ENCODE results near the gene PHKB.

PHKB gene

GRCh38 chr16:47499700-47500264 lies 38.7 kb downstream of the PHKB start:
- H3K9me3 ChIP-seq (ENCODE audit: control insufficient read depth in 5 of 5, low read length in 5 of 5) = no peaks in the 10 kb centered on the region
- H3K9ac ChIP-seq (ENCODE audit: low read length in 5 of 5) = no peak overlapping the region
- H3K27ac ChIP-seq (ENCODE audit: low read depth, low read length) = no peak overlapping the region
- H3K4me3 ChIP-seq (ENCODE audit: low read depth in 1 of 5, low read length in 5 of 5) = no peak overlapping the region
- peaks cover 39 to 63% (median 53%) of the 10 kb centered on the region in 5 donors for H3K36me3 ChIP-seq (ENCODE audit: control insufficient read depth in 5 of 5, insufficient read depth in 5 of 5, low read length in 5 of 5)
- H3K27me3 ChIP-seq (ENCODE audit: control insufficient read depth in 5 of 5, insufficient read depth in 4 of 5, low read length in 5 of 5) = no peaks in the 10 kb centered on the region
- peaks cover 0 to 8% (median 0%) of the 10 kb centered on the region in 5 donors for H3K4me1 ChIP-seq (ENCODE audit: control insufficient read depth in 5 of 5, insufficient read depth in 5 of 5, low read length in 5 of 5)

GRCh38 chr16:47503936-47504335 lies 42.8 kb downstream of the PHKB start:
- H3K36me3 ChIP-seq (ENCODE audit: control insufficient read depth in 5 of 5, insufficient read depth in 5 of 5, low read length in 5 of 5) = peaks cover 28 to 59% (median 55%) of the 10 kb centered on the region in 5 donors
- H3K27ac ChIP-seq (ENCODE audit: low read depth, low read length) = no peak overlapping the region
- H3K4me1 ChIP-seq (ENCODE audit: control insufficient read depth in 5 of 5, insufficient read depth in 5 of 5, low read length in 5 of 5) = peaks cover 0 to 8% (median 0%) of the 10 kb centered on the region in 5 donors
- no peak overlapping the region for H3K4me3 ChIP-seq (ENCODE audit: low read depth in 1 of 5, low read length in 5 of 5)
- no peaks in the 10 kb centered on the region for H3K27me3 ChIP-seq (ENCODE audit: control insufficient read depth in 5 of 5, insufficient read depth in 4 of 5, low read length in 5 of 5)
- H3K9me3 ChIP-seq (ENCODE audit: control insufficient read depth in 5 of 5, low read length in 5 of 5) = no peaks in the 10 kb centered on the region
- H3K9ac ChIP-seq (ENCODE audit: low read length in 5 of 5) = no peak overlapping the region

GRCh38 chr16:47504599-47504998 lies 43.5 kb downstream of the PHKB start:
- Histone ChIP-seq H3K27ac (ENCODE audit: low read depth, low read length) (no peak overlapping the region), H3K4me3 (ENCODE audit: low read depth in 1 of 5, low read length in 5 of 5) (no peak overlapping the region), H3K4me1 (ENCODE audit: control insufficient read depth in 5 of 5, insufficient read depth in 5 of 5, low read length in 5 of 5) (peaks cover 0 to 8% (median 0%) of the 10 kb centered on the region in 5 donors), H3K36me3 (ENCODE audit: control insufficient read depth in 5 of 5, insufficient read depth in 5 of 5, low read length in 5 of 5) (peaks cover 23 to 53% (median 49%) of the 10 kb centered on the region in 5 donors), H3K9me3 (ENCODE audit: control insufficient read depth in 5 of 5, low read length in 5 of 5) (no peaks in the 10 kb centered on the region), H3K9ac (ENCODE audit: low read length in 5 of 5) (no peak overlapping the region), H3K27me3 (ENCODE audit: control insufficient read depth in 5 of 5, insufficient read depth in 4 of 5, low read length in 5 of 5) (no peaks in the 10 kb centered on the region)

DNA sequence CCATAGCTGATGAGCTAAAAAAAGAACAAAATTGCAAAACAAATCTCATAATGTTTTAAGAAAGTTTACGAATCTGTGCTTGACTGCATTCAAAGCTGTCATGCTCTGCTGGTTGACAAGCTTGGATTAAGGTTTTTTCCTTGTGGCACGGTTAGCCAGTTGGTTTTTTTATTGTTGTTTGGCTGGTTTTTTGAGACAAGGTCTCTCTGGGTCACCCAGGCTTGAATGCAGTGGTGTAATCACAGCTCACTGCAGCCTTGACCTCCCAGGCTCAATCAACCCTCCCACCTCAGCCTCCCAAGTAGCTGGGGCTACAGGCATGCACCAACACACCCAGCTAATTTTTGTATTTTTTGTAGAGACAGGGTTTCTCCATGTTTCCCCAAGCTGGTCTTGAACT lies 45.7 kb downstream of the PHKB start:
- Histone ChIP-seq H3K9me3 (ENCODE audit: control insufficient read depth in 5 of 5, low read length in 5 of 5) (no peaks in the 10 kb centered on the region), H3K27me3 (ENCODE audit: control insufficient read depth in 5 of 5, insufficient read depth in 4 of 5, low read length in 5 of 5) (no peaks in the 10 kb centered on the region), H3K4me3 (ENCODE audit: low read depth in 1 of 5, low read length in 5 of 5) (no peak overlapping the region), H3K4me1 (ENCODE audit: control insufficient read depth in 5 of 5, insufficient read depth in 5 of 5, low read length in 5 of 5) (peaks cover 0 to 8% (median 0%) of the 10 kb centered on the region in 5 donors), H3K27ac (ENCODE audit: low read depth, low read length) (no peak overlapping the region), H3K9ac (ENCODE audit: low read length in 5 of 5) (no peak overlapping the region), H3K36me3 (ENCODE audit: control insufficient read depth in 5 of 5, insufficient read depth in 5 of 5, low read length in 5 of 5) (peaks cover 25 to 48% (median 40%) of the 10 kb centered on the region in 5 donors)

GRCh38 chr16:47507701-47508100 lies 46.6 kb downstream of the PHKB start:
- Histone ChIP-seq H3K27me3 (ENCODE audit: control insufficient read depth in 5 of 5, insufficient read depth in 4 of 5, low read length in 5 of 5) (no peaks in the 10 kb centered on the region), H3K9me3 (ENCODE audit: control insufficient read depth in 5 of 5, low read length in 5 of 5) (no peaks in the 10 kb centered on the region), H3K27ac (ENCODE audit: low read depth, low read length) (no peak overlapping the region), H3K4me3 (ENCODE audit: low read depth in 1 of 5, low read length in 5 of 5) (no peak overlapping the region), H3K4me1 (ENCODE audit: control insufficient read depth in 5 of 5, insufficient read depth in 5 of 5, low read length in 5 of 5) (peaks cover 0 to 3% (median 0%) of the 10 kb centered on the region in 5 donors), H3K36me3 (ENCODE audit: control insufficient read depth in 5 of 5, insufficient read depth in 5 of 5, low read length in 5 of 5) (peaks cover 32 to 53% (median 47%) of the 10 kb centered on the region in 5 donors), H3K9ac (ENCODE audit: low read length in 5 of 5) (no peak overlapping the region)

GRCh38 chr16:47511882-47512281 lies 50.8 kb downstream of the PHKB start:
- H3K4me3 ChIP-seq (ENCODE audit: low read depth in 1 of 5, low read length in 5 of 5) = no peak overlapping the region
- H3K27me3 ChIP-seq (ENCODE audit: control insufficient read depth in 5 of 5, insufficient read depth in 4 of 5, low read length in 5 of 5) = no peaks in the 10 kb centered on the region
- no peak overlapping the region for H3K9ac ChIP-seq (ENCODE audit: low read length in 5 of 5)

DNA sequence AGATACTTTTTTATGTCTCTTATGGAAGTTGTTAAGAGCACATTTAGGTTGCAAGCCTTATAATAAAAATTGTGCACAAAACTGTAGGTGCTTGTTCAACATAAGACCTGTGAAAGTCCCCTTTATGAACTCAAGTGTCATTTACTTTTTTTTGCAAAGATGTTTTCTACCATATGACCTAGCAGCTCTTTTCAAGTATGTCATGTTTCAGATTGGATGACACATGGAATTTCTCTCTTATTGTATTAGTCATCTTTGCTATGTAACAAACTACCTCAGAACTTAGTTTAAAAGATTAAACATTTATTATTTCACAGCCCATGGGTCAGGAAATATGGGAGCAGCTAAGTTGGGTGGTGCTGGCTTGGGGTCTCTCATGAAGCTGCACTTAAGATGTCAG lies 57.9 kb downstream of the PHKB start:
- H3K27ac ChIP-seq (ENCODE audit: low read depth, low read length) = no peak overlapping the region
- H3K9me3 ChIP-seq (ENCODE audit: control insufficient read depth in 5 of 5, low read length in 5 of 5) = no peaks in the 10 kb centered on the region
- peaks cover 0 to 8% (median 0%) of the 10 kb centered on the region in 5 donors for H3K4me1 ChIP-seq (ENCODE audit: control insufficient read depth in 5 of 5, insufficient read depth in 5 of 5, low read length in 5 of 5)
- peaks cover 22 to 38% (median 30%) of the 10 kb centered on the region in 5 donors for H3K36me3 ChIP-seq (ENCODE audit: control insufficient read depth in 5 of 5, insufficient read depth in 5 of 5, low read length in 5 of 5)
- no peak overlapping the region for H3K9ac ChIP-seq (ENCODE audit: low read length in 5 of 5)
- no peak overlapping the region for H3K4me3 ChIP-seq (ENCODE audit: low read depth in 1 of 5, low read length in 5 of 5)
- no peaks in the 10 kb centered on the region for H3K27me3 ChIP-seq (ENCODE audit: control insufficient read depth in 5 of 5, insufficient read depth in 4 of 5, low read length in 5 of 5)

More at GRCh38 chr16:47511882-47512281, 50.8 kb downstream of the PHKB start:
- H3K27ac ChIP-seq (ENCODE audit: low read depth, low read length) = no peak overlapping the region
- peaks cover 0 to 6% (median 0%) of the 10 kb centered on the region in 5 donors for H3K4me1 ChIP-seq (ENCODE audit: control insufficient read depth in 5 of 5, insufficient read depth in 5 of 5, low read length in 5 of 5)
- no peaks in the 10 kb centered on the region for H3K9me3 ChIP-seq (ENCODE audit: control insufficient read depth in 5 of 5, low read length in 5 of 5)
- peaks cover 35 to 56% (median 40%) of the 10 kb centered on the region in 5 donors for H3K36me3 ChIP-seq (ENCODE audit: control insufficient read depth in 5 of 5, insufficient read depth in 5 of 5, low read length in 5 of 5)

- H3K4me1 ChIP-seq (ENCODE audit: control insufficient read depth in 5 of 5, insufficient read depth in 5 of 5, low read length in 5 of 5) = peaks cover 0 to 11% (median 0%) of the 10 kb centered on the region in 5 donors
- H3K4me3 ChIP-seq (ENCODE audit: low read depth in 1 of 5, low read length in 5 of 5) = no peak overlapping the region
- no peak overlapping the region for H3K9ac ChIP-seq (ENCODE audit: low read length in 5 of 5)
- H3K27me3 ChIP-seq (ENCODE audit: control insufficient read depth in 5 of 5, insufficient read depth in 4 of 5, low read length in 5 of 5) = no peaks in the 10 kb centered on the region
- H3K27ac ChIP-seq (ENCODE audit: low read depth, low read length) = no peak overlapping the region
- no peaks in the 10 kb centered on the region for H3K9me3 ChIP-seq (ENCODE audit: control insufficient read depth in 5 of 5, low read length in 5 of 5)
- H3K36me3 ChIP-seq (ENCODE audit: control insufficient read depth in 5 of 5, insufficient read depth in 5 of 5, low read length in 5 of 5) = peaks cover 17 to 33% (median 25%) of the 10 kb centered on the region in 5 donors
Observed at GRCh38 chr16:47519546-47519945, 58.4 kb downstream of the PHKB start.

GRCh38 chr16:47519996-47520679 lies 59.0 kb downstream of the PHKB start:
- no peaks in the 10 kb centered on the region for H3K9me3 ChIP-seq (ENCODE audit: control insufficient read depth in 5 of 5, low read length in 5 of 5)
- H3K27me3 ChIP-seq (ENCODE audit: control insufficient read depth in 5 of 5, insufficient read depth in 4 of 5, low read length in 5 of 5) = no peaks in the 10 kb centered on the region
- H3K27ac ChIP-seq (ENCODE audit: low read depth, low read length) = no peak overlapping the region
- peaks cover 0 to 11% (median 0%) of the 10 kb centered on the region in 5 donors for H3K4me1 ChIP-seq (ENCODE audit: control insufficient read depth in 5 of 5, insufficient read depth in 5 of 5, low read length in 5 of 5)
- H3K9ac ChIP-seq (ENCODE audit: low read length in 5 of 5) = no peak overlapping the region
- H3K36me3 ChIP-seq (ENCODE audit: control insufficient read depth in 5 of 5, insufficient read depth in 5 of 5, low read length in 5 of 5) = peaks cover 16 to 33% (median 20%) of the 10 kb centered on the region in 5 donors
- H3K4me3 ChIP-seq (ENCODE audit: low read depth in 1 of 5, low read length in 5 of 5) = no peak overlapping the region

- peaks cover 0 to 22% (median 7%) of the 10 kb centered on the region in 5 donors for H3K36me3 ChIP-seq (ENCODE audit: control insufficient read depth in 5 of 5, insufficient read depth in 5 of 5, low read length in 5 of 5)
- no peak overlapping the region for H3K27ac ChIP-seq (ENCODE audit: low read depth, low read length)
Observed at GRCh38 chr16:47523342-47524006, 62.3 kb downstream of the PHKB start.

More at GRCh38 chr16:47523342-47524006, 62.3 kb downstream of the PHKB start:
- H3K4me3 ChIP-seq (ENCODE audit: low read depth in 1 of 5, low read length in 5 of 5) = no peak overlapping the region
- H3K9ac ChIP-seq (ENCODE audit: low read length in 5 of 5) = no peak overlapping the region
- H3K9me3 ChIP-seq (ENCODE audit: control insufficient read depth in 5 of 5, low read length in 5 of 5) = no peaks in the 10 kb centered on the region
- peaks cover 0 to 11% (median 0%) of the 10 kb centered on the region in 5 donors for H3K4me1 ChIP-seq (ENCODE audit: control insufficient read depth in 5 of 5, insufficient read depth in 5 of 5, low read length in 5 of 5)
- H3K27me3 ChIP-seq (ENCODE audit: control insufficient read depth in 5 of 5, insufficient read depth in 4 of 5, low read length in 5 of 5) = no peaks in the 10 kb centered on the region
